Gastroesophageal sphincter (tissue), 4 donors: Measurements from ENCODE around the gene VTA1. TPM values are rescaled to one million over a fixed set of nuclear protein-coding genes. Genes with fewer than 3 reads are reported as not detected.
"Not testable (repeated sequence)": the region's sequence is repeated elsewhere in the genome, so short reads cannot be mapped to it uniquely, and the experiment has no call there.

Experiments
- ATAC-seq: fragments of 150-250 bp; one replicate; pipeline ENCODE4 v1.9.1; 2016; ENCODE audit warnings: mild to moderate bottlenecking, moderate library complexity
- H3K27ac ChIP-seq, 4 donors: fragments of 200-600 bp; sonication (generic) in 3 of 4; 1 replicate in 3 of 4; 2 replicates in 1 of 4; pipeline ENCODE4 v1.5.1; 2016 to 2019
- H3K27me3 ChIP-seq: fragments of 200-600 bp; sonication (generic); one replicate; pipeline ENCODE4 v1.5.1; 2019
- H3K36me3 ChIP-seq, 2 donors: fragments of 200-600 bp; sonication (generic); one replicate each; pipeline ENCODE4 v1.5.1; 2019; ENCODE audit warnings: control low read depth in 1 of 2
- H3K4me1 ChIP-seq, 3 donors: fragments of 200-600 bp; sonication (generic); 1 replicate in 2 of 3; 2 replicates in 1 of 3; pipeline ENCODE4 v1.5.1; 2016 to 2019; ENCODE audit warnings: control low read depth in 2 of 3
- H3K4me3 ChIP-seq, 2 donors: fragments of 200-600 bp; sonication (generic); one replicate each; pipeline ENCODE4 v1.5.1; 2019; ENCODE audit warnings: mild to moderate bottlenecking in 1 of 2, moderate library complexity in 1 of 2
- H3K9me3 ChIP-seq, 3 donors: fragments of 200-600 bp; sonication (generic); one replicate each; pipeline ENCODE4 v1.5.1; 2017 to 2019; ENCODE audit warnings: control low read depth in 2 of 3
- CTCF ChIP-seq, 4 experiments: fragments of 200-600 bp in 2 of 4; fragments of 450-650 bp in 2 of 4; sonication (generic) in 1 of 4; IDR thresholded peaks; one replicate each; pipeline ENCODE4 v1.5.1; 2017 to 2019; ENCODE audit warnings: antibody characterized with exemption in 4 of 4, mild to moderate bottlenecking in 2 of 4, moderate library complexity in 2 of 4
- EP300 ChIP-seq: sonication (generic); formaldehyde crosslinking; IDR thresholded peaks from one replicate; pipeline ENCODE4 v1.6.1; 2017; ENCODE audit warnings: antibody characterized with exemption, mild to moderate bottlenecking
- POLR2A ChIP-seq, 2 donors: fragments of 450-650 bp; IDR thresholded peaks; one replicate each; pipeline ENCODE4 v1.6.1; 2017; ENCODE audit warnings: antibody characterized with exemption in 2 of 2, mild to moderate bottlenecking in 2 of 2, moderate library complexity in 1 of 2
- POLR2AphosphoS5 ChIP-seq: sonication (generic); formaldehyde crosslinking; IDR thresholded peaks from one replicate; pipeline ENCODE4 v1.6.1; 2017; ENCODE audit warnings: antibody characterized with exemption
- WGBS, 2 donors: methylation state at CpG; one replicate each; pipeline ENCODE4 v1.1.5; 2018; ENCODE audit warnings: low coverage in 1 of 2; 5-methylcytosine and 5-hydroxymethylcytosine counted together
- total RNA-seq, 4 donors: library from RNA; depleted of rRNA; stranded (reverse); fragments of >200 nt; gene quantifications; one replicate each; pipeline ENCODE4 v1.1.0, GENCODE V29; 2016

VTA1 gene
- total RNA-seq, 4 donors from 2014 or later, result 32.4 to 47.2 (median 37.4) TPM

GRCh38 chr6:142184307-142184706 lies 37.2 kb downstream of the VTA1 start:
- no peak for ATAC-seq
- Histone ChIP-seq H3K4me1 (peaks cover 0 to 18% (median 0%) of the 10 kb centered on the region in 3 donors), H3K4me3 (no peak overlapping the region), H3K27me3 (no peaks in the 10 kb centered on the region), H3K9me3 (no peaks in the 10 kb centered on the region), H3K36me3 (peaks cover 0 to 6% of the 10 kb centered on the region in 2 donors), H3K27ac (no peak overlapping the region)
- 88 to 94% methylated on average over 2 of the region's 2 CpGs for WGBS, 2 donors
- TF ChIP-seq POLR2AphosphoS5 (no peak), EP300 (no peak)

- Histone ChIP-seq H3K4me1 (peaks cover 0 to 18% (median 0%) of the 10 kb centered on the region in 3 donors), H3K36me3 (peaks cover 0 to 19% of the 10 kb centered on the region in 2 donors), H3K27me3 (no peaks in the 10 kb centered on the region), H3K9me3 (no peaks in the 10 kb centered on the region), H3K4me3 (no peak overlapping the region), H3K27ac (no peak overlapping the region)
- no peak for TF ChIP-seq POLR2A (IDR thresholded peaks at IDR 0.05)
- TF ChIP-seq EP300, result no peak
- TF ChIP-seq CTCF (IDR thresholded peaks at IDR 0.05), result no peak
- TF ChIP-seq POLR2AphosphoS5, result no peak
- ATAC-seq, result no peak
- 93 to 100% methylated on average over 1 of the region's 1 CpG for WGBS, 2 donors
Observed at GRCh38 chr6:142185641-142186040, 38.6 kb downstream of the VTA1 start.

GRCh38 chr6:142187209-142187608 lies 40.1 kb downstream of the VTA1 start:
- Histone ChIP-seq H3K9me3 (no peaks in the 10 kb centered on the region), H3K4me1 (peaks cover 0 to 18% (median 0%) of the 10 kb centered on the region in 3 donors), H3K27ac (no peak overlapping the region), H3K36me3 (peaks cover 0 to 22% of the 10 kb centered on the region in 2 donors), H3K27me3 (no peaks in the 10 kb centered on the region), H3K4me3 (no peak overlapping the region)
- TF ChIP-seq CTCF (IDR thresholded peaks at IDR 0.05) (no peak), EP300 (no peak), POLR2AphosphoS5 (no peak), POLR2A (IDR thresholded peaks at IDR 0.05) (no peak)
- no peak for ATAC-seq
- 7 to 30% methylated on average over 1 of the region's 1 CpG for WGBS, 2 donors

- 92 to 93% methylated on average over 6 to 8 of the region's 8 CpGs for WGBS, 2 donors
Observed at GRCh38 chr6:142188341-142188740, 41.3 kb downstream of the VTA1 start.

GRCh38 chr6:142189057-142189456 lies 42.0 kb downstream of the VTA1 start:
- Histone ChIP-seq H3K9me3 (no peaks in the 10 kb centered on the region), H3K27ac (no peak overlapping the region), H3K4me1 (peaks cover 0 to 18% (median 0%) of the 10 kb centered on the region in 3 donors), H3K36me3 (peaks cover 0 to 21% of the 10 kb centered on the region in 2 donors), H3K27me3 (no peaks in the 10 kb centered on the region), H3K4me3 (no peak overlapping the region)
- 97 to 100% methylated on average over 1 to 2 of the region's 2 CpGs for WGBS, 2 donors
- no peak for ATAC-seq
- TF ChIP-seq EP300, result no peak
- TF ChIP-seq POLR2AphosphoS5, result no peak
- no peak for TF ChIP-seq POLR2A (IDR thresholded peaks at IDR 0.05)
- no peak for TF ChIP-seq CTCF (IDR thresholded peaks at IDR 0.05)

More at GRCh38 chr6:142188341-142188740, 41.3 kb downstream of the VTA1 start:
- H3K27me3 ChIP-seq, H3K27ac ChIP-seq, ATAC-seq, H3K9me3 ChIP-seq, H3K4me3 ChIP-seq: not testable (repeated sequence)
- peaks cover 0 to 18% (median 0%) of the 10 kb centered on the region in 3 donors for H3K4me1 ChIP-seq
- H3K36me3 ChIP-seq, result peaks cover 0 to 16% of the 10 kb centered on the region in 2 donors

- peaks cover 0 to 22% of the 10 kb centered on the region in 2 donors for H3K36me3 ChIP-seq
- H3K4me1 ChIP-seq, result peaks cover 0 to 3% (median 0%) of the 10 kb centered on the region in 3 donors
- H3K9me3 ChIP-seq, result no peaks in the 10 kb centered on the region
- no peaks in the 10 kb centered on the region for H3K27me3 ChIP-seq
- WGBS, 2 donors, result 100% methylated on average over 1 of the region's 1 CpG
- H3K27ac ChIP-seq, result no peak overlapping the region
- no peak for TF ChIP-seq CTCF (IDR thresholded peaks at IDR 0.05)
- TF ChIP-seq POLR2A (IDR thresholded peaks at IDR 0.05), result no peak
- no peak for TF ChIP-seq EP300
- no peak for TF ChIP-seq POLR2AphosphoS5
- H3K4me3 ChIP-seq, result no peak overlapping the region
- ATAC-seq, result no peak
Observed at GRCh38 chr6:142192343-142192742, 45.3 kb downstream of the VTA1 start.
